Measurements from ENCODE around the gene POU2F2. TPM values are rescaled to one million over a fixed set of nuclear protein-coding genes. Genes with fewer than 3 reads are reported as not detected.

POU2F2 gene
- total and polyA plus RNA-seq, 7 donors = 0.14 to 0.86 (median 0.43) TPM

GRCh38 chr19:42052241-42052863 is 79.9 kb downstream of the POU2F2 start:
- 22 to 37% (median 23%) methylated on average over 10 of the region's 10 CpGs for WGBS, 3 donors
- Histone ChIP-seq H3K9me3 (no peaks in the 10 kb centered on the region), H3K27me3 (ENCODE audit: insufficient read depth in 3 of 3, low read length in 2 of 3) (no peaks in the 10 kb centered on the region), H3K4me1 (peaks cover 10% of the 10 kb centered on the region), H3K36me3 (ENCODE audit: insufficient read depth in 1 of 2, low read depth in 1 of 2) (no peaks in the 10 kb centered on the region), H3K4me3 (no peak overlapping the region), H3K27ac (peak overlapping the region; percentile 61)
- ATAC-seq (peak; percentile 27 to 74 (median 60)), DNase-seq (peak in 1 of 2 donors; percentile 41)
- intact Hi-C loops (cut with DNase I) = no loop called here
- TF ChIP-seq CTCF (IDR thresholded peaks at IDR 0.05) = no peak

DNA sequence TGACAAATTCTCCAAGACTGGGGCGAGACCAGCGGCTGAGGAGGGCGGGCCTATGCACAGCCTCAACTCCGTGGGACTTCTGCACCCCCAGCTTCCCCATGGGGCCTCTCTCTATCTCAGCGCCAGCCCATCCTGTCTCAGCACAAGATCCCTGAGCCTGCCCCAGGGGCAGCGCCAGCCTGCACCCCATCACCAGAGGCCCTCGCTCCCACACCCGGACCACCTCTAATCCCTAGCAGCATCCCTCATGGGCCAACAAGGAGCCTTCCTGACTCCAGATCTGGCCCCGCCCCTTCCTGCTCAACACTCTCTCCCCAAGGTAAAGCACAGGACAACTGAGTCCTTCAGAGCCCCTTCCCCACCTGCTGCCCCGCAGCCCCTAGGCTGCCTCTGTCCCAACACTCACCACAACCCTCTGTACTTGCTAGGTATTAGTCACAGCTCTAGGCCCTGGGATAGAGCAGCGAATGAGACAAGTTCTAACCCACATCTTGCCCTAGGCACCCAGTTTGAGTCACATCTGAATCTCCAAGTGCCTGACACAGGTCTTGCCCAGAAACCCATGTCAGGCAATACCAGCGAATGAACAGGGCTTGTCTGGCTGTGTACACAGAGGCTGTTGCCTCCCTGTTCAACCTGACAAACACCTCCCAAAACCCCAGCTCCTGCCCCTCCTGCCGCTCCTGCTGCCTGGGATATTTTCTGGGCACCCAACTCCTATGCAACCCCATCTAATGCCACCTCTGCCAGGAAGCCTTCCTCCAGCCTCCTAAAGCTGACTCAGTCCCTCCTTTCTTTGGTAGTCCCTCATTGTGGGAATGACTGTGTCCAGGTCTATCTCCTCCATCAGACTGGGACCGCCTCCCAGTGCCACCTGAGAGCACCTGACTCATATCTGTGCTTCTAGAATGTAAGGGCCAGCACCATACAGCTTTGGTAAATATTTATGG is 80.8 kb downstream of the POU2F2 start:
- no peak for TF ChIP-seq CTCF (IDR thresholded peaks at IDR 0.05)
- no peak overlapping the region for H3K27ac ChIP-seq
- no peaks in the 10 kb centered on the region for H3K9me3 ChIP-seq
- no peaks in the 10 kb centered on the region for H3K27me3 ChIP-seq (ENCODE audit: insufficient read depth in 3 of 3, low read length in 2 of 3)
- DNase-seq (no peak), ATAC-seq (no peak)
- WGBS, 3 donors = 93 to 95% (median 94%) methylated on average over 14 of the region's 14 CpGs
- no peak overlapping the region for H3K4me3 ChIP-seq
- no peaks in the 10 kb centered on the region for H3K36me3 ChIP-seq (ENCODE audit: insufficient read depth in 1 of 2, low read depth in 1 of 2)
- intact Hi-C loops (cut with DNase I) = no loop called here
- peaks cover 10% of the 10 kb centered on the region for H3K4me1 ChIP-seq

DNA sequence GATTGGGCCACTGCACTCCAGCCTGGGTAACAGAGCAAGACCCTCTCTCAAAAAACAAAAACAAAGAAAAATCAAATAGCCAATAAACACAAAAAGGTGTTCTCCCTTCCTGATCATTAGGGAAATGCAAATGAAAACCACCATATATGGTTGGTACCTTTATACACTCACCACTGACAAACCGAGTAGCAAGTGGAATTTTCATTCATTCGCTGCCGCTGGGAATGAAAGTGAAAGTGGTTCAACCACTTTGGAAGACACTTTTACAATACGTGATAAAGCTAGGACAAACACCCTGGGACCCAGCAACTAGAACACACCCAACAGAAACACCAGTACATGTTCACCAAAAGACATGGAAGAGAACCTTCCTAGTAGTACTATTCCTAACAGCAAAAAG is 83.3 kb downstream of the POU2F2 start:
- Histone ChIP-seq H3K4me1 (peaks cover 10% of the 10 kb centered on the region), H3K27me3 (ENCODE audit: insufficient read depth in 3 of 3, low read length in 2 of 3) (peaks cover 0 to 2% (median 0%) of the 10 kb centered on the region in 3 donors), H3K36me3 (ENCODE audit: insufficient read depth in 1 of 2, low read depth in 1 of 2) (no peaks in the 10 kb centered on the region), H3K4me3 (no peak overlapping the region), H3K9me3 (no peaks in the 10 kb centered on the region), H3K27ac (no peak overlapping the region)
- WGBS, 3 donors = 64 to 77% (median 71%) methylated on average over 4 of the region's 4 CpGs
- no peak for TF ChIP-seq CTCF (IDR thresholded peaks at IDR 0.05)
- DNase-seq (no peak), ATAC-seq (no peak)
- intact Hi-C loops (cut with DNase I) = no loop called here

GRCh38 chr19:42045575-42045974 is 86.7 kb downstream of the POU2F2 start:
- no peaks in the 10 kb centered on the region for H3K4me1 ChIP-seq
- no peak for TF ChIP-seq CTCF (IDR thresholded peaks at IDR 0.05)
- ATAC-seq (no peak), DNase-seq (no peak)
- peaks cover 0 to 4% (median 0%) of the 10 kb centered on the region in 3 donors for H3K27me3 ChIP-seq (ENCODE audit: insufficient read depth in 3 of 3, low read length in 2 of 3)
- intact Hi-C loops (cut with DNase I) = no loop called here
- H3K9me3 ChIP-seq = no peaks in the 10 kb centered on the region
- 88 to 94% (median 91%) methylated on average over 7 of the region's 7 CpGs for WGBS, 3 donors
- no peak overlapping the region for H3K4me3 ChIP-seq
- no peak overlapping the region for H3K27ac ChIP-seq
- H3K36me3 ChIP-seq (ENCODE audit: insufficient read depth in 1 of 2, low read depth in 1 of 2) = no peaks in the 10 kb centered on the region

Measured in psoas muscle (tissue), 8 donors.